GM21529 (cell line): ENCODE data around the gene TBXA2R.

Source experiments
- ATAC-seq: cut with Tn5 transposase; IDR thresholded peaks from one replicate; pipeline ENCODE4 v1.9.1; 2021; ENCODE audit not compliant: unreplicated experiment

Gene TBXA2R

DNA sequence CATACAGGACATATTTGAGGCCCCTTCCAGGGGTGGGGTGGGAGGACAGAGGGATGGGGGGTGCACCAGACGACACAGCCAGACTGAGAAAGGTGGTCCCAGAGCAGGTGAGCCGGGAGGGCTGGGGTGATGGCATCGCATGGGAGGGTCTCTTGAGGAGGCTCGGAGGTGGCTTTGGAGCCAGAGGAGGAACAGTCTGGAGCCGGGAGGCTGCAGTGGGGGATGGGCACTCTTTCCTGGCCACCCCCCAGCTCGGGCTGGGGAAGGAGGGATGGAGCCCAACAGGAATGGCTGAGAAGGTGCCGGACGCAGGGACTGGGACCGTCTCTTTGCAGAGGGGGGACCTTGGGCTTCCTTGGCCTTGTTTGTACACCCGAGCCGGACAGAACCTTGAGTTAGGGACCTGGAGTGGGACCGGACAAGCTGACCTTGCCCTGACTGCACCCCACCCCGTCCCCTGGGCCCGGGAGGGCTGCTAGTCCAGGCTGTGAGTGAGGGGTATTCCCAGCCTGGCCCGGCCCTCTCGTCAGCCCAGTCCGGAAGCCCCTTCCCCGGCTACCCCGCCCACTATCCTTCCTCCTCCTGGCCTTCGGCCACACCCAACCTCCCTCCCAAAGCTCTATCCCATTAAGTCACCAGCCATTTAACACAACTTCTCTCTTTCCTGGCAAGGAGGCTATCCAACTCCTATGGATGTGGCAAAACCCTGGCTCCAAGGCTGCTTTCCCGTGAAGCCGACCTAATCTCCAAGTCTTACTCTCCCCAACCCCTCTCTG lies 816 bp upstream of the TBXA2R start:
- no peak for ATAC-seq

DNA sequence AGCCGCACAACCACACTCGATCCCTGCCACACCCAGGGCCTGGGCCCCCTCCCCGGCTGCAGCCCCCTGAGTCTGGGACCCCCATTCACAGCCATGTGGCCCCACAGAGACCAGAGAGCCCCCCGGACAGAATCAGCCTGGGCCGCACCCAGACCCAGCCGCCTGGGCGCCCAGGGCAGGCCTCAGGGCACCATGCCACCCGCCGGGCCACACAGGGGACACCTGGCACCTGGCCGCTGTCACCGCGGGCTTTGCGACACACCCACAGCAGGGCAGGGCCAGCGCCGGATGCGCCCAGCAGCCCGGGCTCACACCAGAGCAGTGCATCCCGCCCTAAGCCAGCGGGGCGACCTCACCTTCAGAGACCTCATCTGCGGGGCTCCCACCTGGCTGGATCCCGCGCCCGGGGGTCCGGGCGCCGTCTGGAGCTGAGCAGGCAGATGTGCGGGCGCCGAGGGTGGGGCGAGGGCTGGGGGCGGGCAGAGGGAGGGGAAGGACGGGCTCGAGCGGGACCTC lies 443 bp downstream of the TBXA2R start:
- no peak for ATAC-seq

GRCh38 chr19:3605770-3606169 lies 905 bp downstream of the TBXA2R start:
- no peak for ATAC-seq

DNA sequence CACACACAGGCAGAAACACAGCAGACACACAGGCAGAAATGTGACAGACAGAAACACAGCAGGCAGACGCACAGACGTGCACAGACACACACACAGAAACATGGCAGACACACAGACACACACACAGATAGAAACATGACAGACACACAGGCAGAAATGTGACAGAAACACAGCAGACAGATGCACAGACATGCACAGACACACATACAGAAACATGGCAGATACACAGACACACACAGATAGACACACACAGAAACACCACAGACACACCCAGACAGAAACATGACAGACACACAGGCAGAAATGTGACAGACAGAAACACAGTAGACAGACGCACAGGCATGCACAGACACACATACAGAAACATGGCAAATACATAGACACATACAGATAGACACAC lies 1.3 kb downstream of the TBXA2R start:
- no peak for ATAC-seq

DNA sequence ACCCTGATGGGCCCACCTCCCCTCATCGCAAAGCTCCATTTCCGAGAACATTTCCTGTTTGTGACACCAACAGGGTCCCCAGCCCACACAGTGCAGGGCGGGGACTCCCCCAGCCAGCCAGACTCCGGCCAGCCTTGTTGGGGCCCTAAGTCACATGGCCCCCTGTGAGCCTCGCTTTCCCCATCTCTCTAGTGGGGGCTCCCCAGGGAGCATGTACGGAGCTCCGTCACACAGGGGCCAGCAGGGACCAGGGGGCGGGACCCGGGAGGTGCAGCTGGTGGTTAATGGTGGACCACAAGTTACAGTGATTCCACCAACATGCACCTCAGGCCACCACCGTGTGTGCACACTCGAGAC lies 1.7 kb downstream of the TBXA2R start:
- no peak for ATAC-seq

DNA sequence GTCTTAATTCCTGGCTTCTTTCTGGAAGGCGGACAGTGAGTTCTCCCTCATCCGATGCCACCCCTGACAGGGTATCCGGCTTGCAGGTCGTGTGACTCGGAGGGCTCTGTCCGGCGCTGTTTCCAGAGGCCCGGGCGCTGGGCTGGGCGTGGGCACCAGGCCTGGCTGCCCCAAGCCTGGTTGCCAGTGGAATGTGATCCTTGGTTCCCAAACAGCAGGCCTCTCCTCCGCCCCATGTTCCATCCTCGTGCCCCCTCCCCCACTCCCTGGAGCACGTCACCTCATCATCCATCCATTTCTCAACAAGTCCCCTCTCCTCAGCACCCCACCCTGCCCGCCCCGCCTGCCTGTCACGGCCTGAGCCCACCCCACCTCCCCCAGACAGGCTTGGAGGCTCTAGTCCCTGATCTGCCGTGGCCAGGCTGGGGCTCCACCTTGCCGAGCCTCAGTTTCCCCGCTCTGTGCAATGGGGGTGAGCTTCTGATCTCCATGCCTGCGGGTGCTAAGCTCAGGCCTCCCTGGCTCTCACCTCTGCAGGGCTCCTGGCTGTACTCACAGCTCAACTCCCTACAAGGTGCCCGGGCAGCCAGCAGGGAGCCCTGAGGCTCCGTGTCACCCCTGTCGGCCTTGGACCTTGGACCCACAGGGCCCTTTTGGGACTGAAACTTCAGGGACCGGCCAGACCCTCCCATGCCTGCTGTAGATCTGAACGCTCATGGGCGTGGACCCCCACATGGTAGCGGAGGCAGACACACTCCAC lies 2.3 kb downstream of the TBXA2R start:
- no peak for ATAC-seq

- no peak for ATAC-seq
Observed at GRCh38 chr19:3603121-3603811, 3.4 kb downstream of the TBXA2R start.

GRCh38 chr19:3601021-3601420 lies 5.7 kb downstream of the TBXA2R start:
- ATAC-seq = no peak

- ATAC-seq = no peak
Observed at GRCh38 chr19:3599776-3600187, 6.9 kb downstream of the TBXA2R start.

DNA sequence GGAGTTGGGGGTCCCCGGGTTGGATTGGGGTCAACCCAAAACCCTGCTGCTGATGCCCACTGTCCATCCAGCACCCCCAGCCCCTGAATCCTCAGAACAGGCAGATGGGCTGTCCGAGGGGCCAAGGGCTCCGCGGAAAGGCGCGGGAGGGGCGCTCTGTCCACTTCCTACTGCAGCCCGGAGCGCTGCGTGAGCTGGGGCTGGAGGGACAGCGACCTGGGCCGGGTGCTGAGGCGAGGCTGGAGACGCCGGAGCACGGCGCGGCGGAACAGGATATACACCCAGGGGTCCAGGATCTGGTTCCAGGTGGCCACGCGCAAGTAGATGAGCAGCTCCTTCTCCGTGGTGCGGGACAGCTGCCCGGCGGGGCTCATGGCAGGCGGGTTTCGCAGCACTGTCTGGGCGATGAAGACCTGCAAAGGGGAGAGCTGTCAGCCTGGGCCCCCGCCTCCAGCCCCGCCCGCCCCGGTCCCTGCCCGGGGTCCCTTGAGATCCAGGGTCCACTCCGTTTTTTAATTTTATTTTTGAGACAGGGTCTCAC lies 11.1 kb downstream of the TBXA2R start:
- no peak for ATAC-seq

- no peak for ATAC-seq
Observed at GRCh38 chr19:3593156-3593555, 13.5 kb downstream of the TBXA2R start.

DNA sequence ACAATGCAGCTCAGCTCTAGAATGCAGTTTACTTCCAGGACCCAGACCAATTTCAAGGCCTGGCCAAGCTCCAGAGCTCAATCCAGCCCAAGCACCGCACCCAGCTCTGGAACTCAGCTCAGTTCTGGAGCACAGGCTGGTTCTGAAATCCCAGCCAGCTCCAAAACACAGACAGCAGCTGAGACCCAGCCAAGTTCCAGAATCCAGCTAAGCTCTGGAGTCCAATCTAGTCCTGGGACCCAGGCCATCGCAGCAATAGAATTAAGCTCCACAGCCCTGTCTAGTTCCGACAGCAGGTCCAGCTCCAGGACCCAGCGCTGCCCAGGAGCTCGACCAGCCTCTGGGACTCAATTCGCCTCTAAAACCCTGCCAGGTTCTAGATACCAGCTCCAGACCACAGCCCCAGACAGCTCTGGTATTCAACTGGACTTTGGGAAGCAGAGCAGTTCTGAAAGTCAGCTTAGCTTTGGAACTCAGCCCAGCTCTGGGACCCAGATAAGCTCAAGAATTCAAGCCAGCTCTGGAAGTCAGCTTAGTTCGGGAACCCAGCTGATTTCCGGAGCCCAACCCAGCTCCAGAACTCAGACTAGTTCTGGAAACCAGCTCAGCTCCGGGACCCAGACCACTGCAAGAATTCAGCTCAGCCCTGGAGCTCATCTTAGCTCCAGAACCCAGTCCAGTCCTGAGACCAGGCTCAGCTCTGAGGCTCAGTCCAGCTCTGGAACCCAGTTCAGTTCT lies 14.6 kb downstream of the TBXA2R start:
- no peak for ATAC-seq

- ATAC-seq = no peak
Observed at GRCh38 chr19:3590991-3591659, 15.6 kb downstream of the TBXA2R start.

- ATAC-seq = no peak
Observed at GRCh38 chr19:3589949-3590348, 16.7 kb downstream of the TBXA2R start.

DNA sequence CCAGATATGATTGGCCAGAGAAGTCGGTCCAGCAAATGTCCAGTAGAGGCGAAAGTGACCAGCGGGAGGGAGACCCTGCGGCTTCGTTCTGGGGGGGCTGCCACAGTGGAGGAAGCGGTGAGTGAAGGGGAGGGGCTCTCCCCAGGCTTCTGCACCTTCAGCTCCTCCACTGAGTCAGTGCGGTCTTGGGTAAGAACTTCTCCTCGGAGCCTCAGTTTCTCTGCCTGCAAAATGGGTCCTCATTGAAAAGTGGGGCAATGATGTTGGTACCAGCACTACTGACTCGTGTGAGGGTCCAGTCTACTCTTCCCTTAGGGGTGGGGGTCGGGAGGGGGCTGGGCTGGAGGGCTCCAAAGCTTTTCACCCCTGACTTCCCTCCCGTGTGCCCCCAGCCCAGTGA lies 17.2 kb downstream of the TBXA2R start:
- no peak for ATAC-seq

GRCh38 chr19:3586707-3587346 lies 19.8 kb downstream of the TBXA2R start:
- ATAC-seq = no peak

- ATAC-seq = no peak
Observed at GRCh38 chr19:3586127-3586626, 20.5 kb downstream of the TBXA2R start.

DNA sequence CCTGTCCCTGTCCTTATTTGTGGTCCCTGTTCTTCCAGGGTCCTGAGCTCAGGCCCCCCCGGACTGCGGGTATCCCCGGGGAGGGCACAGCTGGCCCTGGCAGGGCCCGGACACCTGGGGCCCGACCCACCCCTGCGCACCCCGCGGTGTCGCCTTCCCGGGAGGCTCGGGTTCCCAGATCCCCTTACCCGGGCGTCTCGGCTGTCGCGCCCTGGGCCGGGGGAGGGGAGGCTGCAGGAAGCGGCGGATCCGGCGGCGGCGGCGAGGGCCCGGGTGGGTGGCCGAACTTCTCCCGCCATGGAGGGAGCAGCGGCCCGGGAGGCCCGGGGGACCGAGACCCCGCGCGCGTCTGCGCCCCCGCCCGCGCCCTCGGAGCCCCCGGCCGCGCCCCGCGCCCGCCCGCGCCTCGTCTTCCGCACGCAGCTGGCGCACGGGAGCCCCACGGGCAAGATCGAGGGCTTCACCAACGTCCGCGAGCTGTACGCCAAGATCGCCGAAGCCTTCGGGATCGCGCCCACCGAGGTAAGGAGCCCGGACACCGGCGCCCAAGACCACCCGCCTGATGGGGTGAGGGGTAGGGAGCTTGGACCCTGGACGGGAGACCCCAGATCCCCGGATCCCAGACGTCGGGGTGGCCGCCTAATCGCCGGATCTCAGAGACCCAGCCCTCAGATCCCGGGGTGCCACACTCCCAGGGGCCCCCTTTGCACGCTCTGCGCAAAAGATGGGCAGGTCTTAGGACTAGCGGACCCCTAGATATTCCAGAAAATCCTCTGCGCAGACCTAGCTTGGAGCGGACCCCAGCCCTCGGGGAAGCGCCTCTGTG lies 21.2 kb downstream of the TBXA2R start, which contains the start of gene GIPC3:
Gene GIPC3 (plus strand): TSS at position 178 of the 826 bp plus-strand sequence. CDS start 120 bp downstream, at position 298.
- no peak for ATAC-seq
